ENCODE data around the gene IL11RA.
A peak's percentile ranks its signal among the peaks of the same experiment; 100 is the strongest.

Gene IL11RA

DNA sequence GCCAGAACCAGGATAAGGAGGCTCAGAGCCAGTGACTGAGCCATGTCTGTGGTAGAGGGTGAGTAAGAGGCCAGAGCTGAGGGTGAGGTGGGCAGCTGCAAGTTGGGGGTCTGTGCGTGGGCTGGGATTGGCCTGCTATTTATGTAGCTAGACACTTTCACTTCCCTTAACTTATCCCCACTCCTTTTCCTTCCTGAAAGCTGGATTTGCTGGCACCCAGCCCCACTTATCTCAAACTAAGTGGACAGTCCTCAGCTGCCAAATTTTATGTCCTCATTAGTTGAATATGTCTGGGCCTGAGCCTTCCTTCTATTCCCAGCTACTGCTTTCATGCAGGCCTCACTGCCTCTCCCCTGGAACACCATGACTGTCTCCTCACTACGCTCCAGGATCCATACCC lies 58.0 kb downstream of the IL11RA start, which contains the start of gene CCL21:
Gene CCL21 (minus strand): TSS at position 114 of the 400 bp plus-strand sequence. CDS start 70 bp downstream, at position 44.
- Histone ChIP-seq H3K9ac (no peak within 1 kb of the TSS), H3K27me3 (no peaks in the 10 kb centered on the region), H3K27ac (no peak within 1 kb of the TSS), H3K36me3 (no peaks in the 10 kb centered on the region), H3K4me2 (peak within 1 kb of the TSS; percentile 30; the same call in 1 of the 2 replicates), H4K20me1 (no peaks in the 10 kb centered on the region), H3K4me1 (peaks cover 5% of the 10 kb centered on the region; the same call in 1 of the 2 replicates), H3K4me3 (no peak within 1 kb of the TSS), H3K9me3 (no peaks in the 10 kb centered on the region)
- no peak for TF ChIP-seq Cebpa-rat (IDR thresholded peaks at IDR 0.05)

All from BLaER1 (cell line).